Occipital lobe (tissue), 2 donors: ENCODE results near the gene CABP7. TPM values are rescaled to one million over a fixed set of nuclear protein-coding genes. Genes with fewer than 3 reads are reported as not detected.

Experiments
- DNase-seq: peaks from one replicate; lab custom pipeline; 2025; lab: John Stamatoyannopoulos, UW
- total RNA-seq: library from RNA; depleted of rRNA; stranded (reverse); fragments of >200 nt; gene quantifications from one replicate; pipeline ENCODE4 v1.2.3, GENCODE V29; 2014

CABP7 gene
- total RNA-seq, 1 donor from 2014 or later = 1.1 TPM

DNA sequence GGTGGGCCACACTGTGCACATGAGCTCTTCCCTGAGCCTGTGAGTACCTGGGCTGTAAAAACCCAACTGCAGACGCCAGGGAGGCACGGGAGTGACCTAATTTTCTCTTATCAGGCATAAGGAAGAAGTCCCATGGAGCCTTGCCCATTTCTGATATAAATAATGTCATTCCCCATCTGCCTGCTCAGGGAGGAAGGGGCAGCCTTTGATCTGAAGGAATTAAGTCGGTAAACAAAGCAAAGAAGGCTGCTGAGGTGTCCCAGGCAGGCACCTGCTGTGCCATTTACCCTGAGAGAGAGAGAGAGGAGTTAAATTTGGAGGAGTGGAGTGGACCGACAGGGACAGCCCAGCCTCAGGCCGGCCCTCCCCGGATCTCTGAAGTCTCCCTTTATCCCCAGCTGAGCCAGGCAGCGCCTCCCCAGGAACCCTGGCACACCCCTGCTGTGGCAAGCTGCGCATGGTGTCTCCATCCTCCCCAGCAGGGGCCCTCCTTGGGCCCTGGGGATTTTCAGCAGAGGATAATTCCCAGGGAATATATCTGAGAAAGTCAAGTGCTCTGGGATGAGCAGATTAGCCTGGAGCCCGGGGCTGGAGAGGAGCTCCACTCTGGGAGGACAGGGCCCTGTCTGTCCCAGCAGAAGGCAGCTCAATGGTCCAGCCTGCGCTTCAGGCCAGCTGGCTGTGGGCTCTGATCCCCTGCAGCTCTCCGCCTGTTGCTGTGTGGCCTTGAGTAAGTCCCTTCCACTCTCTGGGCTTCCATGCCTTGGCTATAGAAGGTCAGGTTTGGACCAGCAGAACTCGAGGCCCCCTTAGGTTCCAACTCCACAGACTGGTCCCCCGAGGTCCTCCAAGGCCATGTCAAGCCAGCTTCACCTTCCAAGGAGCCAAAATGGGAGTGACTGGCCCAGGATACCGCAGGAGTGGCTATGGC lies 17.5 kb upstream of the CABP7 start:
- no peak for DNase-seq

DNA sequence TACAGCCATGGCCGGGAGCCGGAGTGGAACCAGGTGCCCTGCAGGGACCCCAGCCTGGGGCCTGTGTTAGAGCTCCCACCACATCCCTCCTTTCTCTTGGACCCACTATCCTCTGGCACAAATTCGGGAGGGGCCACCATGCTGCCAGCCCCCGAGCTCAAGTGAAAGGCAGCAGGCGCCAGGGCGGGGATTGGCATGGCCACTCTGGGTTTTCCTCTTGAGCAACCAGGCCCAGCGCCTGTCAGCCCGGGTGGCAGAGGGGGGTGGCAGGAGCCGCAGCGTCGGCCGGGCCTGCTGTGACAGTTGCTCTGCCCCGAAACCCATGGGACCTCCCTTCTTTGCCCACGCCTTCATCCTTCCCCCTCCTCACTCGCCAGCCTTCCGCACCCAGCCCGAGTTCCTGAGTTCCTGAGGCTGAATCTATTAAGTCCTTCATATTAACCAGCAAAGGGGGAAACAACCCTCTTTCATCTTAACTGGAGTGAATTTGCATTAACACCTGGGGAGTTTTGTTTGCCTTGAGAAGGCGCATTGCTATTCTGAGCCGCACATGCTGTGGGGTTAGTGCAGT lies 16.8 kb upstream of the CABP7 start:
- no peak for DNase-seq

- no peak for DNase-seq
Observed at GRCh38 chr22:29703569-29704195, 16.1 kb upstream of the CABP7 start.

GRCh38 chr22:29704528-29705285 lies 15.1 kb upstream of the CABP7 start:
- DNase-seq = peak; percentile 33

DNA sequence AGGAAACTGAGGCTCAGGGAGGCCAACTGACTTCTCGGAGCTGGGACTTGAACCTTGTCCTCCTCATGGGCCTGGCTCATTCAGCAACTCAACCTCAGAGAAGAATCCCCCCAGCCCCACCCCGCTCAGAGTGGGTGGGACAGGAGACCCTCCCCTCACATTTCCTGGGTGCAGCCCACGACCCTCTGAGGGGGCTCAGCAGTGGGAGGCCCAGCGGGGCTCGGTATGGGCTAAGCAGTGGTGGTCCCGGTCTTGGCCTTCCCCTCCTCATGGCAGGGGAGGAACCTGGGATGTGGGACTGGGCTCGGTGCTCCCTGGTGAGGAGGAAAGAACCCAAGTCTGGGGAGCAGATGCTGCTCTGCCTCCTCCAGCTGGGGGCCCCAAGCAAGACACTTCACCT lies 14.2 kb upstream of the CABP7 start:
- DNase-seq = no peak

DNA sequence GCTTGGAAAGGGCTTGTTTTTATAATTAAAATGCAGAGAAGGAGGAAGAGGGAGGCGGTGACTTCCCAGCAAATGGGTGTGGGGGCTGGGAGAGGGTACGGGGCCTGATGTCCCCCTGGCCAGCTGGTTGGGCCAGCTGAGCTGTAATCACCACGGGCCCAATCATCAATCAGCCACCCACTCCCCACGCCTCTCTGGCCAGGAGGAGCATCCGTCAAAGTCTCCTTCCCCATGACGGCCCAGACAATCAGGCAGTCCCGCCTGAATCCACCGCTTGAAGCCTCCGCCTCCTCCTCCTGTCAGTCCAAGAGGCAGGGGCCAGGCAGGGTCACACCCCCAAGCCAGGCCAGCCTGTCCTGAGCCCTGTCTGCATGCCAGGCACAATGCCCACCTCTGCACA lies 13.3 kb upstream of the CABP7 start:
- DNase-seq = no peak

DNA sequence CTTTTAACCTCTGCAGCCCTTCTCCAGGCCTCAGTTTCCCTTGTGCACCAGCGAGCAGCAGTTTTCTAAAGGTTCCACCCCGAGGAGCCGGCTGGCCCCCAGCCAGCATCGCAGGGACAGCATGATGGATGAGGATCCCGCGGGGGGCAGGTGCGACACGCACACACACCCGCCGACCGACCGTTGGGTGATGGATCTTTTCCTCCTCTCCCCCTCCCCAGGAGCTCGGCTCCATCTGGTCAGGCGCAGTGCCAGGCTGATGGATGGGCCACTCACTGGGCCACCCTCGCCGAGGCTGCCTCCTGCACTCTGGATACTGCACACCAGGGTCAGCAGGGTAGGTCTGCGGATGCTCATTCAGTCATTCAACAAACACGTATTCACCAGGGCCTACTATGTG lies 12.8 kb upstream of the CABP7 start:
- no peak for DNase-seq

DNA sequence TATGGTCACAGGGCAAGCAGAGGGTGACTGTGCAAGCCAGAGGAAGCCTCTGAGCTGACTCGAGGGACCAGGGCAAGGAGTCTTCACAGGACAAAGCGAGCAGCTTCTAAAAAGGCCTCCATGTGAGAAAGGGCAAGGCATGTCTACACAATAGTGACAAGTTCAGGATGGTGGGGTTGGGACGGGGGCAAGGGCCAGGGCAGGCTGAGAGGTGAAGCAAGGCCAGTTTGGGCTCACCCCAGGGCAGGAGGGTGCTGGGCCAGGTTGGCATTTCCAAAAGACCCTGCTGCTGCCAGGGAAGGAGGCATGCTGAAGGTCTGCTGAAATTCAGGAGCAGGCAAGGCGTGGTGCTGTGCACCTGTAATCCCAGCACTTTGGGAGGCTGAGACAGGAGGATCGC lies 12.3 kb upstream of the CABP7 start:
- DNase-seq = no peak

GRCh38 chr22:29710193-29710592 lies 9.6 kb upstream of the CABP7 start:
- DNase-seq = no peak

- DNase-seq = no peak
Observed at GRCh38 chr22:29710922-29711593, 8.7 kb upstream of the CABP7 start.

- no peak for DNase-seq
Observed at GRCh38 chr22:29712119-29712518, 7.7 kb upstream of the CABP7 start.

DNA sequence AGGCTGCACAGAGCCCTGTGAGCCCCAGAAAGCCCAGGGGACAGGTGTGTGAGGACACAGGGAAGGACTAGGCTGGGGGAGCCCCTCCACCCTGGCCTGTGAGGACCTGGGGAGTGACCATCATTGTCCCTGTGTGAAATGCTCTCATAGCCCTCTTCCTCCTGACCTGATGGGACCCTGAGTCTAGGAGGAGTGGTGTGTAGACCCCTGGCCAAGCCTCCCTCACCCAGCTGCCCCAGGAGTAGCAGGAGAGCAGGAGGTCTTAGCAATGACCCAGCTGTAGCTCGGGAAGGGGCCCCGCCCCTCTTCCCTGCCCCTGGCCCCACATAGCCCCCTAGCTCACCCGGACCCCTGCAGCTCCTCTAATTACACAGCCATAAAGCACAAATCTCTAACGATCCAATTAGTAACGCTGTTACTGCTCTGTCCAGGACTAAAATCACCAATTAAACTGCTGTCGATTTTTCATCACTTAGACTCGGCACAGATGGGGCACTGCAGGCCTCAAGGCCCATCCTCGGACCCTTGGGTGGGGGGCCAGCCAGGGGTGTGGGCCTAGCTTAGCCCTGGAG lies 6.6 kb upstream of the CABP7 start:
- DNase-seq = no peak

GRCh38 chr22:29715240-29715639 lies 4.6 kb upstream of the CABP7 start:
- no peak for DNase-seq

GRCh38 chr22:29715705-29716104 lies 4.1 kb upstream of the CABP7 start:
- DNase-seq = no peak

DNA sequence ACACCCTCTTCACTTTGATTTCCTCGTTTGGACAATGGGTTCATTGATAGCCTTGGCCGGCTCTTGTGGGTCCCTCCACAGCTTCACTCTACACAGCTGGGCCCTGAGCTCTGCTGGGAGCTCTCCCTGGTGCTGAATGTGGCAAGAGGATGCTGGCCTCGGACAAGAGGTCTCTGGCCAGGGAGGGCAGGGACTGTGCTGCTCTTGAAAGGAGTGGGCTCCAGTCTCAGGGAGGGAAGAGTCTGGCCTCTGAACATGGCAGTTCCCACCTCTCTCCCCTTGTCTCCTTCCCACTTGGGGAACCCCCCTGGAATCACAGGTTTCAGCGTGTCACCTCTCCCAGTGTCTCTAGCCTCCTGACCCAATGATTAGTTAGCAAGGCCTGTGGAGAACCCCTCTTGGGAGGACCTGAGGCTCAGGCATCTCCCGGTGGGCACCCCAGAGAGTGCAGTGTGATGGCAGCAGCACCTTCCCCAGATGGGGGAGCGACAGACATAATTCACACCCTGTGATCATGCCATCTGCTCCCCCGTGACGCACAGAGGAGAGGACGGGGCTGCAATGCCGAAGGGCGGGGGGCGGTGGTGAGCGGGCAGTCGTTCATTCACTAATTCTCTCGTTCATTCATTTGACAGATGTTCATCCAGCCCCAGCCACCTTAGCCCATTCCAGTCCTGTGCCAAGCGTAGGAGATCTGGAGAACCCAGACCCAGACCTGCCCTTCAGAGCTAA lies 2.8 kb upstream of the CABP7 start:
- peak; percentile 57 for DNase-seq

- no peak for DNase-seq
Observed at GRCh38 chr22:29717789-29718188, 2.0 kb upstream of the CABP7 start.

GRCh38 chr22:29718949-29719898 lies 579 bp upstream of the CABP7 start:
- no peak for DNase-seq

DNA sequence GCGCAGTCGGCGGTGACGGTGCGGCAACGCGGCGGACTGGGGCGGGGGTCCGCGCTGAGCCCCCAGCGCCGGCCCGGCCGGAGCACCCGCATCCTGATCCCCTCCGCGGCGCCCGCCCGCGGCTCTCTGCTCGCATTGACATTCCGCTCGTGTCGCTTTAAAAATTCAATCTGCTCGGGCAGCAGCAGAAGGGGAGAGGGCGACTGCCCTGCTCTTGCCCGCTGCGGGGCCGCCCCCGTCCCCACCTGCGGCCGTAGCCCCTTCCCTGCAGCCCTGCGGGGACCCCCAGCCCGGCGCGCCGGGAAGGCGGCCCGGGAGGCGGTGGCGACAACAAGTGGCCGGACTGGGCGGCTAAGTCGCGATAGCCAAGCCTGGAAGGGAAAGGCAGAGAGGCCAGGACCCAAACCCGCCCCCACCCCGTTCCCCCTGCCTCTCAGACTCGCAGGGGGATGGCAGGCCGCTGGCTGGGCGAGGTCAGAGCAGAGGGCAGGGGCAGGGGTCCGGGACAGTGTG lies 1.1 kb downstream of the CABP7 start:
- no peak for DNase-seq

DNA sequence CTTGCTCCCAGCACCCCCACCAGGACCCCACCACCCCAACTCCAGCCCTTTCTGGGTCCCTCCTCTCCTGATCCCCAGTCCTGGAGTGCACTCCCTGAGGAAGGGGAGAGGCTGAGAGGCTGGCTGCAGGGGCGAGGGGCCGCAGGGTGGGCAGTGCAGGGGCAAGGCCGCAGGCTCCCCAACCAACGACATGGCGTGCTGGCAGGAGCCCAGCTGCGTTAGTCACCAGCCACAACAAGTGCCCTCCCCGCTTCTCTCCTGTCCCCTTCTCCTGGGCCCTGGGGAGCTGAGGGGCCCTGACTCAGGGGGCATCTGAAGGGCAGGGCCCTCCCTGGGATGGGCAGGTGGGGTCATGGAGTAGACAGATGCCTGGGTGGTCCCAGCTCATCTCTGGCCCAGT lies 2.3 kb downstream of the CABP7 start:
- no peak for DNase-seq
